Neural cell (in vitro differentiated cells): ENCODE measurements around the gene CARD19. TPM values are rescaled to one million over a fixed set of nuclear protein-coding genes. Genes with fewer than 3 reads are reported as not detected.

Experiments used
- H2AFZ ChIP-seq: fragments of 200-600, 300-800 bp; sonication (generic), shearing (Covaris generic); 2 replicates; pipeline ENCODE4 v1.6.0; 2014; ENCODE audit warnings: low read depth, mild to moderate bottlenecking, antibody characterized with exemption, low read length, moderate library complexity
- H3F3A ChIP-seq: fragments of 200-600 bp; shearing (Covaris generic); 2 replicates; pipeline ENCODE4 v1.6.1; 2016; ENCODE audit warnings: mild to moderate bottlenecking, moderate library complexity, mixed read lengths, antibody characterized with exemption, low read length; ENCODE audit not compliant: insufficient read depth, poor library complexity, severe bottlenecking
- H3K27ac ChIP-seq: fragments of 200-600, 300-800 bp; sonication (generic), shearing (Covaris generic); 2 replicates; pipeline ENCODE4 v1.5.1; 2014; ENCODE audit warnings: mild to moderate bottlenecking, low read length, moderate library complexity
- H3K27me3 ChIP-seq: fragments of 300-800, 200-600 bp; sonication (generic), shearing (Covaris generic); 2 replicates; pipeline ENCODE4 v1.6.0; 2014; ENCODE audit warnings: mild to moderate bottlenecking, low read depth, low read length, moderate library complexity; ENCODE audit not compliant: insufficient read depth
- H3K36me3 ChIP-seq: fragments of 300-800, 200-600 bp; sonication (generic), shearing (Covaris generic); 2 replicates; pipeline ENCODE4 v1.5.1; 2014; ENCODE audit warnings: mild to moderate bottlenecking, antibody characterized with exemption, low read length, moderate library complexity; ENCODE audit not compliant: insufficient read depth
- H3K4me2 ChIP-seq: fragments of 300-800, 200-600 bp; sonication (generic), shearing (Covaris generic); 2 replicates; pipeline ENCODE4 v1.6.0; 2014; ENCODE audit warnings: mild to moderate bottlenecking, low read length
- H3K4me3 ChIP-seq: fragments of 300-800, 200-600 bp; sonication (generic), shearing (Covaris generic); 2 replicates; pipeline ENCODE4 v1.5.1; 2014; ENCODE audit warnings: mild to moderate bottlenecking, low read length, moderate library complexity
- H3K79me2 ChIP-seq: fragments of 200-600 bp; shearing (Covaris generic); replicated peaks from 2 replicates; pipeline ENCODE4 v1.6.0; 2014; ENCODE audit warnings: mild to moderate bottlenecking, low read length, moderate library complexity; ENCODE audit not compliant: insufficient read depth
- H3K9ac ChIP-seq: fragments of 300-800, 200-600 bp; sonication (generic), shearing (Covaris generic); 2 replicates; pipeline ENCODE4 v1.6.1; 2016; ENCODE audit warnings: mild to moderate bottlenecking, low read length, mixed read lengths
- H3K9me2 ChIP-seq: fragments of 200-600 bp; shearing (Covaris generic); 2 replicates; pipeline ENCODE4 v1.6.1; 2016; ENCODE audit warnings: mild to moderate bottlenecking, low read length, mixed read lengths; ENCODE audit not compliant: insufficient read depth
- H3K9me3 ChIP-seq: fragments of 200-600, 300-800 bp; sonication (generic), shearing (Covaris generic); 2 replicates; pipeline ENCODE4 v1.6.1; 2016; ENCODE audit warnings: mild to moderate bottlenecking, mixed run types, low read length, moderate library complexity, mixed read lengths
- H4K20me1 ChIP-seq: fragments of 200-600 bp; shearing (Covaris generic); 2 replicates; pipeline ENCODE4 v1.6.1; 2016; ENCODE audit warnings: mild to moderate bottlenecking, mixed run types; ENCODE audit not compliant: insufficient read depth
- CTCF ChIP-seq: fragments of 450-650 bp; IDR thresholded peaks from 2 replicates; pipeline ENCODE4 v1.5.1; 2014; ENCODE audit warnings: antibody characterized with exemption, mild to moderate bottlenecking, moderate library complexity; ENCODE audit not compliant: poor library complexity, severe bottlenecking
- EP300 ChIP-seq: fragments of 450-650 bp; conservative IDR thresholded peaks from 2 replicates; pipeline ENCODE4 v1.6.1; 2014; ENCODE audit warnings: antibody characterized with exemption, mild to moderate bottlenecking, moderate library complexity; ENCODE audit not compliant: poor library complexity, severe bottlenecking
- EZH2 ChIP-seq: fragments of 200-600, 300-800 bp; shearing (Covaris generic), sonication (generic); IDR thresholded peaks from 2 replicates; pipeline ENCODE4 v1.6.1; 2014; ENCODE audit warnings: antibody characterized with exemption, low read length, borderline replicate concordance, mild to moderate bottlenecking; ENCODE audit not compliant: insufficient read depth, poor library complexity, severe bottlenecking
- MXI1 ChIP-seq: fragments of 450-650 bp; conservative IDR thresholded peaks from 2 replicates; pipeline ENCODE4 v1.6.1; 2014; ENCODE audit warnings: antibody characterized with exemption, mild to moderate bottlenecking; ENCODE audit not compliant: poor library complexity, severe bottlenecking
- POLR2AphosphoS5 ChIP-seq: IDR thresholded peaks from 2 replicates; pipeline ENCODE4 v1.6.1; 2012
- RAD21 ChIP-seq: fragments of 450-650 bp; conservative IDR thresholded peaks from 2 replicates; pipeline ENCODE4 v1.6.1; 2014; ENCODE audit warnings: antibody characterized with exemption, mild to moderate bottlenecking, moderate library complexity
- REST ChIP-seq: IDR thresholded peaks from 2 replicates; pipeline ENCODE4 v1.6.1; 2012; ENCODE audit warnings: borderline replicate concordance
- SMC3 ChIP-seq: fragments of 450-650 bp; conservative IDR thresholded peaks from 2 replicates; pipeline ENCODE4 v1.6.1; 2014; ENCODE audit warnings: antibody characterized with exemption, mild to moderate bottlenecking, moderate library complexity; ENCODE audit not compliant: poor library complexity
- TAF1 ChIP-seq: IDR thresholded peaks from 2 replicates; pipeline ENCODE4 v1.6.1; 2012; ENCODE audit warnings: low read depth
- polyA plus RNA-seq: library from polyadenylated mRNA; depleted of rRNA; stranded (reverse); fragments of >200 nt; gene quantifications from 2 replicates; pipeline ENCODE4 v1.2.3, GENCODE V29; 2014

The CARD19 gene
- polyA plus RNA-seq, 1 donor from 2014 or later: 66.7 TPM

- no peaks in the 10 kb centered on the region for H3K27me3 ChIP-seq
- H3K9me3 ChIP-seq: no peaks in the 10 kb centered on the region
- H3K27ac ChIP-seq: no peak overlapping the region
- TF ChIP-seq EZH2: no peak
- TF ChIP-seq EP300: no peak
- TF ChIP-seq SMC3: no peak
- no peak for TF ChIP-seq REST
- TF ChIP-seq POLR2AphosphoS5: no peak
- TF ChIP-seq CTCF: no peak
- no peak for TF ChIP-seq TAF1
- no peak for TF ChIP-seq MXI1
- no peak for TF ChIP-seq RAD21
- no peak overlapping the region for H3K4me3 ChIP-seq
- H3K4me2 ChIP-seq: no peak overlapping the region
- H3K79me2 ChIP-seq: no peaks in the 10 kb centered on the region
- no peak overlapping the region for H3K9ac ChIP-seq
- H3K9me2 ChIP-seq: no peaks in the 10 kb centered on the region
- H3K36me3 ChIP-seq: no peaks in the 10 kb centered on the region
- H3F3A ChIP-seq: no peaks in the 10 kb centered on the region
- no peaks in the 10 kb centered on the region for H4K20me1 ChIP-seq
- no peak overlapping the region for H2AFZ ChIP-seq
Observed at GRCh38 chr9:93090091-93090655, 5.8 kb upstream of the CARD19 start.

- TF ChIP-seq EP300: no peak
- no peak for TF ChIP-seq EZH2
- TF ChIP-seq MXI1: no peak
- no peak for TF ChIP-seq POLR2AphosphoS5
- no peak for TF ChIP-seq REST
- TF ChIP-seq RAD21: no peak
- TF ChIP-seq SMC3: no peak
- TF ChIP-seq CTCF: no peak
- no peak for TF ChIP-seq TAF1
- no peaks in the 10 kb centered on the region for H4K20me1 ChIP-seq
- no peak overlapping the region for H3K4me3 ChIP-seq
- H3F3A ChIP-seq: no peaks in the 10 kb centered on the region
- no peaks in the 10 kb centered on the region for H3K79me2 ChIP-seq
- no peak overlapping the region for H3K27ac ChIP-seq
- no peak overlapping the region for H3K4me2 ChIP-seq
- H3K27me3 ChIP-seq: no peaks in the 10 kb centered on the region
- no peak overlapping the region for H3K9ac ChIP-seq
- no peaks in the 10 kb centered on the region for H3K36me3 ChIP-seq
- H2AFZ ChIP-seq: no peak overlapping the region
- no peaks in the 10 kb centered on the region for H3K9me2 ChIP-seq
- H3K9me3 ChIP-seq: no peaks in the 10 kb centered on the region
Observed at GRCh38 chr9:93091056-93091452, 5.0 kb upstream of the CARD19 start.
